K562 (cell line): Measurements from ENCODE around the gene LRP1B. TPM values are rescaled to one million over a fixed set of nuclear protein-coding genes. Genes with fewer than 3 reads are reported as not detected.

Source experiments
- ATAC-seq: fragments of 200-7000 bp; cut with Tn5 transposase; 3 replicates; pipeline ENCODE4 v1.9.1; 2020; ENCODE audit warnings: moderate library complexity
- BruUV-seq: library from RNA; stranded (reverse); fragments of 400-500 nt; replicated peaks from 2 replicates; lab custom pipeline; 2021; lab: Mats Ljungman, UMichigan
- CTCF ChIA-PET: fragments of 300-600 bp; formaldehyde crosslinking; extraction: SDS; loops from one replicate; lab custom pipeline; 2021; ENCODE audit warnings: low intra/inter-chr PET ratio; lab: Yijun Ruan, JAX
- POLR2A ChIA-PET: fragments of 300-600, 350-650 bp; sonication (Branson Sonifier 250); formaldehyde crosslinking; extraction: SDS; loops from one replicate; lab custom pipeline; 2021; ENCODE audit warnings: antibody characterized with exemption, inconsistent platforms; lab: Yijun Ruan, JAX
- DNase-seq, 4 experiments: peaks; one replicate each; pipeline versions ENCODE4 v3.0.0 to v3.0.0-alpha.2; 2011 to 2018; ENCODE audit warnings: low spot score in 3 of 4, mixed read lengths in 3 of 4; ENCODE audit errors: extremely low read depth in 1 of 4
- FAIRE-seq: peaks from 2 replicates; lab custom pipeline; 2011; peaks lifted over from hg19 to GRCh38; lab: Jason Lieb, UNC
- H2AFZ ChIP-seq: 2 replicates; pipeline ENCODE4 v1.6.0; 2011; ENCODE audit warnings: low read depth, low read length, control low read depth, inconsistent platforms
- H3K27ac ChIP-seq: fragments of 200-600 bp; 3 replicates; pipeline ENCODE4 v1.8.0; 2011; ENCODE audit warnings: low read depth, mild to moderate bottlenecking, control low read depth, inconsistent platforms, low read length, moderate library complexity, mixed read lengths; ENCODE audit errors: extremely low read depth
- H3K27me3 ChIP-seq, 2 experiments: fragments of 300-600 bp in 1 of 2; 2 replicates in 1 of 2; 3 replicates in 1 of 2; pipeline versions ENCODE4 v1.6.0 to v1.8.0; 2011; ENCODE audit warnings: inconsistent platforms in 2 of 2, low read length in 2 of 2, mild to moderate bottlenecking in 1 of 2, mixed read lengths in 1 of 2, moderate library complexity in 1 of 2; ENCODE audit not compliant: control insufficient read depth in 2 of 2, insufficient read depth in 2 of 2
- H3K36me3 ChIP-seq: fragments of 300-600 bp; 3 replicates; pipeline ENCODE4 v1.8.0; 2011; ENCODE audit warnings: mild to moderate bottlenecking, low read length, inconsistent platforms; ENCODE audit not compliant: control insufficient read depth, insufficient read depth
- H3K4me1 ChIP-seq, 2 experiments: fragments of 200-600 bp in 1 of 2; replicated peaks in 1 of 2; 2 replicates in 1 of 2; 3 replicates in 1 of 2; pipeline versions ENCODE4 v1.5.1 to v1.8.0; 2011; ENCODE audit warnings: inconsistent platforms in 2 of 2, low read length in 2 of 2, mild to moderate bottlenecking in 1 of 2, mixed read lengths in 1 of 2, moderate library complexity in 1 of 2; ENCODE audit not compliant: control insufficient read depth in 2 of 2, insufficient read depth in 2 of 2
- H3K4me2 ChIP-seq: 2 replicates; pipeline ENCODE4 v1.6.1; 2011; ENCODE audit warnings: low read length, control low read depth, inconsistent platforms, mixed read lengths; ENCODE audit not compliant: insufficient read depth
- H3K4me3 ChIP-seq: fragments of 200-600 bp; sonication (generic), shearing (Covaris generic); 2 replicates; pipeline ENCODE4 v1.5.1; 2016; ENCODE audit warnings: control low read depth, inconsistent platforms
- H3K79me2 ChIP-seq: fragments of 200-600 bp; 3 replicates; pipeline ENCODE4 v1.8.0; 2011; ENCODE audit warnings: low read length, inconsistent platforms; ENCODE audit not compliant: control insufficient read depth, insufficient read depth
- H3K9ac ChIP-seq, 2 experiments: 2 replicates each; pipeline versions ENCODE4 v1.6.0 to v1.6.1; 2011; ENCODE audit warnings: low read depth in 2 of 2, low read length in 2 of 2, control low read depth in 1 of 2, inconsistent platforms in 1 of 2, mild to moderate bottlenecking in 1 of 2, mixed read lengths in 1 of 2; ENCODE audit not compliant: insufficient read depth in 1 of 2
- H3K9me1 ChIP-seq: one replicate; pipeline ENCODE4 v1.6.0; 2011; ENCODE audit warnings: inconsistent platforms, mild to moderate bottlenecking, low read length, moderate library complexity; ENCODE audit not compliant: control insufficient read depth, insufficient read depth
- H3K9me3 ChIP-seq: replicated peaks from 2 replicates; pipeline ENCODE4 v1.5.1; 2011; ENCODE audit warnings: low read depth, low read length, inconsistent platforms; ENCODE audit not compliant: control insufficient read depth, insufficient read depth
- H4K20me1 ChIP-seq: replicated peaks from 2 replicates; pipeline ENCODE4 v1.6.1; 2011; ENCODE audit warnings: low read length, inconsistent platforms, mixed read lengths; ENCODE audit not compliant: control insufficient read depth, insufficient read depth
- NR3C1 ChIP-seq: sonication (generic); formaldehyde crosslinking; IDR thresholded peaks from 2 replicates; pipeline ENCODE4 v1.8.1; 2022; ENCODE audit warnings: missing genetic modification reagents
- POLR3G ChIP-seq: IDR thresholded peaks from 2 replicates; pipeline ENCODE4 v1.6.1; 2011; ENCODE audit not compliant: insufficient read length, insufficient replicate concordance; ENCODE audit errors: extremely low read depth
- PURB ChIP-seq: sonication (generic); formaldehyde crosslinking; IDR thresholded peaks from 2 replicates; pipeline ENCODE4 v1.9.0; 2021; ENCODE audit warnings: low read depth, mild to moderate bottlenecking, missing genetic modification reagents
- YBX1 ChIP-seq: fragments of 450-650 bp; IDR thresholded peaks from 2 replicates; pipeline ENCODE4 v1.7.1; 2016; ENCODE audit warnings: mild to moderate bottlenecking
- ZNF445 ChIP-seq: fragments of 250-450 bp; sonication (Bioruptor Pico); IDR thresholded peaks from 2 replicates; pipeline ENCODE4 v1.4.0; 2020; ENCODE audit warnings: low read depth, mild to moderate bottlenecking, moderate library complexity
- WGBS: fragments of 100-300 bp; shearing (Covaris generic); methylation state at CpG from one replicate; pipeline ENCODE4 v1.1.6; 2016; ENCODE audit warnings: low coverage, mixed read lengths; ENCODE audit not compliant: insufficient coverage; ENCODE audit errors: missing lambda C conversion rate; 5-methylcytosine and 5-hydroxymethylcytosine counted together
- in situ Hi-C: fragments of 300-500 bp; cut with MboI; formaldehyde crosslinking; loops from 4 replicates; pipeline ENCODE4 v1.15.0; 2018; ENCODE audit warnings: inconsistent platforms, mixed read lengths
- intact Hi-C: fragments of 100-400 bp; cut with micrococcal nuclease; formaldehyde crosslinking; loops from 2 replicates; pipeline ENCODE4 v1.14.2; 2022
- polyA plus RNA-seq, 8 experiments: library from polyadenylated mRNA; depleted of rRNA in 4 of 8; stranded (reverse) in 5 of 8; unstranded in 3 of 8; fragments of >200 nt; fragmentation: Nextera tagmentation in 2 of 8; fragmentation: Illumina TruSeq in 1 of 8; extraction: Ambion mirVana in 2 of 8; extraction: Trizol in 1 of 8; gene quantifications; 2 replicates each; pipeline versions ENCODE4 v1.2.1 to v1.2.3, GENCODE V29; 2011 to 2014; ENCODE audit warnings: inconsistent platforms in 1 of 8, missing spikeins in 1 of 8
- total RNA-seq, 7 experiments: library from RNA; depleted of rRNA in 6 of 7; stranded (reverse); fragments of >200 nt in 6 of 7; fragmentation: Illumina TruSeq in 2 of 7; extraction: Trizol in 2 of 7; gene quantifications; 2 replicates each; pipeline versions ENCODE4 v1.2.1 to v1.2.3, GENCODE V29; 2011 to 2021; ENCODE audit warnings: low replicate concordance in 1 of 7
- TF ChIP-seq, protein P1 (sequence below): sonication (generic); formaldehyde crosslinking; IDR thresholded peaks from 2 replicates; pipeline ENCODE4 v1.8.0; 2022; ENCODE audit warnings: mild to moderate bottlenecking, missing genetic modification reagents, borderline replicate concordance
- TF ChIP-seq, protein P2 (sequence below), 2 experiments: fragments of 450-650 bp; formaldehyde crosslinking in 1 of 2; IDR thresholded peaks; 2 replicates each; pipeline versions ENCODE4 v1.4.0 to v1.6.1; 2014 to 2020; ENCODE audit warnings: mild to moderate bottlenecking in 2 of 2, borderline replicate concordance in 1 of 2, low read depth in 1 of 2

Gene LRP1B
- total and polyA plus RNA-seq, 9 of the 15 experiments (the other 6 are each of a cell fraction or from before 2014, with no cell fraction given) = not detected

- Histone ChIP-seq H4K20me1 (no peaks in the 10 kb centered on the region), H3K27ac (no peak overlapping the region), H3K4me1 (no peaks in the 10 kb centered on the region), H3K36me3 (no peaks in the 10 kb centered on the region), H3K9ac (no peak overlapping the region), H3K9me1 (no peaks in the 10 kb centered on the region), H3K9me3 (no peaks in the 10 kb centered on the region; the same call in 1 of the 2 replicates), H3K27me3 (no peaks in the 10 kb centered on the region), H2AFZ (no peak overlapping the region), H3K4me2 (no peak overlapping the region), H3K4me3 (no peak overlapping the region), H3K79me2 (no peaks in the 10 kb centered on the region)
- ATAC-seq = no peak
- CTCF ChIA-PET = no interaction called here
- intact Hi-C loops (no loop called here), in situ Hi-C loops (no loop called here)
- FAIRE-seq = no peak
- WGBS = 0% methylated on average over 1 of the region's 1 CpG
- no TSS peak for BruUV-seq
- POLR2A ChIA-PET = no interaction called here
- no peak for DNase-seq
- TF ChIP-seq ZNF445 (CRISPR knock-in tag) = no peak
- TF ChIP-seq, protein P1, sequence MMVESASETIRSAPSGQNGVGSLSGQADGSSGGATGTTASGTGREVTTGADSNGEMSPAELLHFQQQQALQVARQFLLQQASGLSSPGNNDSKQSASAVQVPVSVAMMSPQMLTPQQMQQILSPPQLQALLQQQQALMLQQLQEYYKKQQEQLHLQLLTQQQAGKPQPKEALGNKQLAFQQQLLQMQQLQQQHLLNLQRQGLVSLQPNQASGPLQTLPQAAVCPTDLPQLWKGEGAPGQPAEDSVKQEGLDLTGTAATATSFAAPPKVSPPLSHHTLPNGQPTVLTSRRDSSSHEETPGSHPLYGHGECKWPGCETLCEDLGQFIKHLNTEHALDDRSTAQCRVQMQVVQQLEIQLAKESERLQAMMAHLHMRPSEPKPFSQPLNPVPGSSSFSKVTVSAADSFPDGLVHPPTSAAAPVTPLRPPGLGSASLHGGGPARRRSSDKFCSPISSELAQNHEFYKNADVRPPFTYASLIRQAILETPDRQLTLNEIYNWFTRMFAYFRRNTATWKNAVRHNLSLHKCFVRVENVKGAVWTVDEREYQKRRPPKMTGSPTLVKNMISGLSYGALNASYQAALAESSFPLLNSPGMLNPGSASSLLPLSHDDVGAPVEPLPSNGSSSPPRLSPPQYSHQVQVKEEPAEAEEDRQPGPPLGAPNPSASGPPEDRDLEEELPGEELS = no peak
- no peak for TF ChIP-seq PURB (CRISPR knock-in tag)
- TF ChIP-seq NR3C1 (CRISPR knock-in tag) = no peak
- TF ChIP-seq, protein P2, sequence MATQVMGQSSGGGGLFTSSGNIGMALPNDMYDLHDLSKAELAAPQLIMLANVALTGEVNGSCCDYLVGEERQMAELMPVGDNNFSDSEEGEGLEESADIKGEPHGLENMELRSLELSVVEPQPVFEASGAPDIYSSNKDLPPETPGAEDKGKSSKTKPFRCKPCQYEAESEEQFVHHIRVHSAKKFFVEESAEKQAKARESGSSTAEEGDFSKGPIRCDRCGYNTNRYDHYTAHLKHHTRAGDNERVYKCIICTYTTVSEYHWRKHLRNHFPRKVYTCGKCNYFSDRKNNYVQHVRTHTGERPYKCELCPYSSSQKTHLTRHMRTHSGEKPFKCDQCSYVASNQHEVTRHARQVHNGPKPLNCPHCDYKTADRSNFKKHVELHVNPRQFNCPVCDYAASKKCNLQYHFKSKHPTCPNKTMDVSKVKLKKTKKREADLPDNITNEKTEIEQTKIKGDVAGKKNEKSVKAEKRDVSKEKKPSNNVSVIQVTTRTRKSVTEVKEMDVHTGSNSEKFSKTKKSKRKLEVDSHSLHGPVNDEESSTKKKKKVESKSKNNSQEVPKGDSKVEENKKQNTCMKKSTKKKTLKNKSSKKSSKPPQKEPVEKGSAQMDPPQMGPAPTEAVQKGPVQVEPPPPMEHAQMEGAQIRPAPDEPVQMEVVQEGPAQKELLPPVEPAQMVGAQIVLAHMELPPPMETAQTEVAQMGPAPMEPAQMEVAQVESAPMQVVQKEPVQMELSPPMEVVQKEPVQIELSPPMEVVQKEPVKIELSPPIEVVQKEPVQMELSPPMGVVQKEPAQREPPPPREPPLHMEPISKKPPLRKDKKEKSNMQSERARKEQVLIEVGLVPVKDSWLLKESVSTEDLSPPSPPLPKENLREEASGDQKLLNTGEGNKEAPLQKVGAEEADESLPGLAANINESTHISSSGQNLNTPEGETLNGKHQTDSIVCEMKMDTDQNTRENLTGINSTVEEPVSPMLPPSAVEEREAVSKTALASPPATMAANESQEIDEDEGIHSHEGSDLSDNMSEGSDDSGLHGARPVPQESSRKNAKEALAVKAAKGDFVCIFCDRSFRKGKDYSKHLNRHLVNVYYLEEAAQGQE (IDR thresholded peaks at IDR 0.05; ENCODE audit: borderline replicate concordance) = no peak
- TF ChIP-seq, protein P2 (CRISPR knock-in tag; IDR thresholded peaks at IDR 0.05; ENCODE audit: low read depth) = no peak
- no peak for TF ChIP-seq POLR3G
- no peak for TF ChIP-seq YBX1
Measured at GRCh38 chr2:141711627-141712026, 419.2 kb downstream of the LRP1B start.
